HL-60 (cell line): ENCODE data around the gene IRF1.

Source experiments
- CTCF ChIP-seq: IDR thresholded peaks from one replicate; pipeline ENCODE4 v1.5.1; 2011; ENCODE audit warnings: low read length, control low read depth, inconsistent platforms; ENCODE audit not compliant: insufficient read depth
- GABPA ChIP-seq: IDR thresholded peaks from 2 replicates; pipeline ENCODE4 v1.6.1; 2012; ENCODE audit warnings: low read depth

- TF ChIP-seq CTCF (no peak), GABPA (no peak)
Observed at GRCh38 chr5:132539716-132540115, 49.1 kb upstream of the IRF1 start.
